Fibroblast of skin of scalp (primary cell): ENCODE data around the gene IER2.
"Not testable (repeated sequence)": the region's sequence is repeated elsewhere in the genome, so short reads cannot be mapped to it uniquely, and the experiment has no call there.

ENCODE experiments used
- DNase-seq: peaks from one replicate; pipeline ENCODE4 v3.0.0-alpha.2; 2013

The IER2 gene

DNA sequence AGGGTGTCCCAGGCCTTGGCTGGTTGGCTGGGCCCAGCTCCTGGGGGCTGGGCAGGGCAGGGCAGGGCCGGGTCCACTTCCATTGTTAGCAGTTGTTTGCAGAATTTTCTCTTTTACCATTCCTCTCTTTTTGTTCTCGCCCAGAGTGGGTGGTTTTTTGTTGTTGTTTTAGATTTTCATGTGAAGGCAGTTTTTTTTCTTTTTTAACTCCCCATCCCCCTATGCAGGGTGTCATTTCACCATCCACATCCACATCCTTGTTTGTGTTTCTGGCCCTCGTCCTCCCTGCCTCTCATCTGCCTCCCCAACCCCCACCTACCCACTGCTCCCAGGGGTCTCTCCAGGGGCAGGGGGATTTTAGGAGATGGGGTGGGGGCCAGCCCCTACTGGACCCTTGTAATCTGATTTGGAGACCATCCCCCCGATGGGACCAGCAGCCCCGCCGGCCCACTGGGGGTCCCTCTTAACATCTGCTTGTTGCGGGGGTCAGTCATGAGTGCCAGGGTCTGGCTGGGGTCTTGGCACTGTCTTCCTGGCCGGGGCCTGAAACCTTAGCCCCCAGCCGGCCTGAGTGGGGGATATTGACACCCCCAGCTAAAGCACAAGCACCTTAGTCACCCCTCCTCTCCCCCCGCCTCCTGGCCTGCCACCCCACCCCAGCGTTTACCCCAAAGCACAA lies 10.4 kb upstream of the IER2 start:
- no peak for DNase-seq

DNA sequence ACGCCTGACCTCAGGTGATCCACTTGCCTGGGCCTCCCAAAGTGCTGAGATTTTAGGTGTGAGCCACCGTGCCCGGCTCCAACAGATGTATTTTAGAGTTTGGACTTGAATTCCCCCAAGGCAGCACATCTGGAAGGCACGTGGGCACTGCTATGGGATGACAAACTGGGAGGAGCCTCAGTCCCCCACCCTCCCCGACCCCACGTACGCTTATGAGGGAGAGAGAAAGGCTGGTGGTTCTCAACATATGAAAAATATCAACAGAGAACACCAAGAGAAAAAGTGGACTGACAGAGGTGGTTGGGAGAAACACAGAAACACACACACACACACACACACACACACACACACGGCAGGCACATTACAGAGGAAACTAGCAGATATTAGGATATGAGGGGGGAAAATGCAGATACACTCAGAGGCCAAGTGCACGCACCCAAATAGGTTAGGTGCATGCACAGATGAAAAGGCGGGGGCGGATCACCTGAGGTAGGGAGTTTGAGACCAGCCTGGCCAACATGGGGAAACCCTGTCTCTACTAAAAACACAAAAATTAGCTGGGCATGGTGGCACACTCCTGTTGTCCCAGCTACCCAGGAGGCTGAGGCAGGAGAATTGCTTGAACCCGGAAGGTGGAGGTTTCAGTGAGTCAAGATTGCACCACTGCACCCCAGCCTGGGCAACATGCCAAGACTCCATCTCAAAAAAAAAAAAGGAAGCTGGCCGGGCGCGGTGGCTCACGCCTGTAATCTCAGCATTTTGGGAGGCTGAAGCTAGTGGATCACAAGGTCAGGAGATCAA lies 3.2 kb upstream of the IER2 start:
- peak; percentile 41 for DNase-seq

DNA sequence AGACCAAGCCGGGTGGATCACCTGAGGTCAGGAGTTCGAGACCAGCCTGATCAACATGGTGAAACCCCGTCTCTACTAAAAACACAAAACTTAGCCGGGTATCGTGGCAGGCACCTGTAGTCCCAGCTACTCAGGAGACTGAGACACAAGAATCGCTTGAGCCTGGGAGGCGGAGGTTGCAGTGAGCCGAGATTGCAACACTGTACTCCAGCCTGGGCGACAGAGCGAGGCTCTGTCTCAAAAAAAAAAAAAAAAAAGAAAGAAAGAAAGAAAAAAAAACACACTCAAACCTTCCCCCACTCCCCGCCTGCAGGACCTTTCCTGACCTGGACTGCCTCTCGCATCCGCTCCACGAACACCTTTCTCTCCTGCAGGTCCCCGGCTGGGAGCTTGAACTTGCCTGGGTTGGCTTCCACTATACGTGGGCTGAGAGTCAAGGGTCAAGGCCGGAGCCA lies 1.0 kb upstream of the IER2 start:
- not testable (repeated sequence) for DNase-seq

DNA sequence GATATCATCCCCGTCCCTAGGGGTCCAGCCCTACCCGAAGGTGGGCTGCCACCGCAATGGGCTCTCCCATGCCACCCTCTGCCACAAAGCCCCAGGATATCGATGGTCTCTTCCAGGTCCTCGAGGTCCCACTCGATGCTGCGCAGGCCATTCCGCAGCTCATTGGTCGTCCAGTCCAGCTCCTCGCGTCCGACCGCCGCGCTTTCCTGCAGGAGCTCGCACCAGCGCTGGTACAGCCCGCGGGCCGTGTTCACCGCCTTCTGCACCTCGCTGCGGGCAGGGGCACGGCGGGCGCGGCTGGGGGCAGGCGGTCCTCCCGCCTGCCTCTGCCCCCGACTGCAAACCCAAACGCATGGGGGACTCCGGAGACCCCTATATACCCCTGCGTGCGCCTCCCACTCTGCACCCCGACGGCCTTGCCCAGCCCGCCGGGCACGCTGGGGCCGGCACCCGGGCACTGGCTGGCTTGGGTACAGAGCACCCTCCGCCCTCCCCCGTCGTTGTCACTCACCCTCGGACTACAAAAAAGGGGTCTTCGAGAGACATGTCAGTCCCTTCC lies 504 bp upstream of the IER2 start:
- no peak for DNase-seq

DNA sequence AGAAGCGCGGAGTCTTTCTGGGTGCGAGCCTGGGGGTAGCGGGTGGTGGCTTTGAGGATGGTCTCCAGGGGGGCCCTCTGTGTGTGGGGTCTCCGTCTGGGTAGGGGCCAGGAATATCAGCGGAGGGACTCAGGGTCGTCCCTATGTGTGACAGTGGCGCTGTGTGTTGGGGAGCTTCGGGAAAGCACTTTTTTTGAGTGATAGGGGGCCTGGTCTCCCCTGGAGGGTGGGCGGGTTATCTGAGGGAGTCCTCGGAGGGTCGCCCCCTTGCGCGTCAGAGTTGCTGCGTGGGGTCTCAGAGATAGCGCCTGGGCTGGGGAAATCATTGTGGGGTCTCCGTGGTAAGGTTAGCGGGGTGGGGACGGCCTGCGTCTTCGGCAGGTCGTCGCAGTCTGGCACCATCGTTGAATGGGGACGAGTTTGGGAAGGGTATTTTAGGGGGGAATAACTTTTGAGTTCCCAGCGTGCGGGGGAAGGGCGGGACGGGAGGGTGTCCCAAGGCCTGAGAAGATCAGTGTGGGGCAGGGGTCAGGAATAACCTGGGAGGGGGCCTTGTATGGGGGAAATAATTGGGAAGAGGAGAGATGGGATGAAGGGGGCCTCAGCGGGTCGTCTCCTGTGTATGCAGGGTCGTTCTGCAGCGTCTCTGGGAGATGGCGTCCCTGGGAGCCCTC lies 857 bp downstream of the IER2 start:
- no peak for DNase-seq

DNA sequence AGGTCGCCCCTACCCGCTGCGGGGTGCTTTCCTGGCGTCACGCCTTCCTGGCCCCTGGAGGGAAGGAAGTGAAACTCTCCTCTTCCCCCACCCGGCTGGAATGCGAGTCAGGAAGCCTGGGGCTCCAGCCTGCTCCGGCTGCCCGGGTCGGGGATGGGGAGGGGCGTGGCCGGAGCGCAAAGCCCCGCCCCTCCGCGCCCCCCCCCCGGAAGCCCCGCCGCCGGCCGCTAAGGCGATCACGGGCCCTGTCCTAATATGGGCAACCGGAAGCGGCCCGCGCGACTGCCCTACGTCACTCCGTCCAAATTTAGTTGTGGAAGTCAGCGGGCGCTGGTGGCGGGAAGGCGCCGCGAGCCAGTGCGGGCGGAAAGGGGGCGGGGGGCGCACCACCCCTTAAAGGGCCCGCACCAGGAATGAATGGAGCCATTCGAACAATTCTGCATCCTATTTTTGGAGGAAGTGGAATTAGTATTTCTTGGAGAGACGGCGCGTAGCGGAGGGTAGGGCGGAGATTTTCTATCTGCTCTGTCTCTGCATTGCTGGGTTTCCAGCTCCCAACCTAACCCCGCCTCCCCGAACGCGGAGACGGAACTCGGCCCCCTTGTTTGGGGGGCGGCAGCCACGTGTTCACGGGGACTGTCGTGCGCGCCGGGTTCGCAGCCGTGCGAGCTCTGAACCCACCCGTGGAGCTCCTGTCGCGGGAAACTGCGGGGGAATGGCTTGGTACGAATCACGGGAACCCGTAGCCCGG lies 1.6 kb downstream of the IER2 start:
- peak; percentile 98 for DNase-seq

DNA sequence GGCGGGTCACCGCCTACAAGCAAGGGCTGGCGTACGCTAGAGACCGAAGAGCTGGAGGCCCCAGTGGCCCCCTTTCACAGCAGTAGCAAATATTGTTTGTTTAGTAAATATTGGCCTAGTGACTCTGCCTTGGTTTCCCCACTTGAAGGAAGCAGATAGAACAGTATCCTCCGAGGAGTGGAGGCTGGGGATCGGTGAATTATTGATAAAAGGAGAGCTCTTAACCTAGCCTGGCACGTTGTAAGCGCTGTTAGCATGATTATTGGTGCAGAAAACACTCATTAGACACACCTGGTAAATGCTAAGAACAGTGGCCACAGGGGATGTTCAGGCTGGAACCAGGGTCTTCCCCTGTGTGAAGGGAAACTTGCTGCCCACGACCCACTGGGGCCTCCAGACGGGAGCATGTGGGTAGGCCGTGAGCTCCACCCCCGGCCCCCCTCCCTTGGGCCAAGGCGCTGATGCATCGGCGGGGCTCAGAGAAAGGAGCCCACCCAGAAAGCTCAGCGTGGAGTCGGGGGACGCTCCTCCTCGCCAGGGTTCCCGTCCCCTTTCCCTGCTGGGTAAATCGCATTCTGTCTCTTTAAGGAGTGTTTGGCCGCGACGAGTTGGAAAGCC lies 2.3 kb downstream of the IER2 start:
- DNase-seq: no peak

DNA sequence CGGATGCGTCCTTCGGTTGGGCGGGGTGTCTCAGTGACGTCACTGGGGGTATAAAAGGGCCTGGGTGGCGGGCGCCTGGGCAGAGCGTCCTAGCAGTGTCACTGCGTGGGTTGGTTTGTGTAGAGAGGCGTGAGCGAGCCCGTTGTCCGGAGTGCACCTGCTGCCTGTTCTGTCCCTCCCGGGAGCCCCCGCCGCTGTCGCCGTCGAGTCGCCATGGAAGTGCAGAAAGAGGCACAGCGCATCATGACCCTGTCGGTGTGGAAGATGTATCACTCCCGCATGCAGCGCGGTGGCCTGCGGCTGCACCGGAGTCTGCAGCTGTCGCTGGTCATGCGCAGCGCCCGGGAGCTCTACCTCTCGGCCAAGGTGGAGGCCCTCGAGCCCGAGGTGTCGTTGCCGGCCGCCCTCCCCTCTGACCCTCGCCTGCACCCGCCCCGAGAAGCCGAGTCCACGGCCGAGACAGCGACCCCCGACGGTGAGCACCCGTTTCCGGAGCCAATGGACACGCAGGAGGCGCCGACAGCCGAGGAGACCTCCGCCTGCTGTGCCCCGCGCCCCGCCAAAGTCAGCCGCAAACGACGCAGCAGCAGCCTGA lies 2.9 kb downstream of the IER2 start:
- peak; percentile 96 for DNase-seq

DNA sequence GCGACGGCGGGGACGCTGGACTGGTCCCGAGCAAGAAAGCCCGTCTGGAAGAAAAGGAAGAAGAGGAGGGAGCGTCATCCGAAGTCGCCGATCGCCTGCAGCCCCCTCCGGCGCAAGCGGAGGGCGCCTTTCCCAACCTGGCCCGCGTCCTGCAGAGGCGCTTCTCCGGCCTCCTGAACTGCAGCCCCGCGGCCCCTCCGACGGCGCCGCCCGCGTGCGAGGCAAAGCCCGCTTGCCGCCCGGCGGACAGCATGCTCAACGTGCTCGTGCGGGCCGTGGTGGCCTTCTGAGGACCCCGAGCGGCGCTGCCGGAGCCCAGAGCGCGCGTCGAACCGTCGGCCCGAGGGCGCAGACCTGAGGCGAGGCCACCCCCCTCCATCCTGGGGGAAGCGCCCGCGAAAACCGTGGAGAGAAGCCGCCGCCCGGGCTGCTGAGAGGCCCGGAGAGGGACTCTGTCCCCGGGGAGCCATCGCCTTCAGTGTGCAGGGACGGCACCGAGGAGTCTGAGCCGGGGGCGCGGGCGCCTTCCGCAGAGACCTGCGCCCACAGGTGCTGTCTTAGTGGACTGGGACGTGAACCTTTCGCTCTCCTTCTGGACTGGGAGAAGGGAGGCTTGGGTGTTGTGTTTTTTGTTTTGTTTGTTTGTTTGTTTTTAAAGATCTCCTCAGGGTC lies 3.5 kb downstream of the IER2 start:
- peak; percentile 39 for DNase-seq

DNA sequence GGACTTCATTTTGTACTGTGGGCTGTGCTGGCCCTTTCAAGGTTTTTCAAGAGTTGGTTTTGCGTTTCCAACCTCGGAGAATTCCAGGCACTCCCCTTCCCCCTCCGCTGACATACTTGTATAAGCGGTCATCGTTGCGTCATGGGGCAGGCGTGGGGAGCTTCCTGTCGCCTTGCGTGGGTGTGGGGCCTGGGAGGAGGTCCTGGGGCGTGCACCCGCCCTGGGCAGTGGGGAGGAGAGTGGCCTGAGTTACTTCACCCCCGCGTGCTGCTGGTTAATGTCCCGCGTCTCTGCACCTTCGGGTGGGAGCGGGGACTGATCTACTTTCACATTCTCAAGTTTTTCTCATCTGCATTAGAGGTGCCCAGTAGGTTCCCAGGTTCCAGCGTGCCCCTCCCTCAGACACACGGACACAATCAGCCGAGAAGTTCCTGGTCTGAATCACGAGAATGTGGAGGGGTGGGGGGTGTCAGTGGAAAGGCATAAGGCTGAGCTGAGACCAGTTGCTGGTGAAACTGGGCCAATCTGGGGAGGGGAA lies 4.1 kb downstream of the IER2 start:
- DNase-seq: peak; percentile 95

DNA sequence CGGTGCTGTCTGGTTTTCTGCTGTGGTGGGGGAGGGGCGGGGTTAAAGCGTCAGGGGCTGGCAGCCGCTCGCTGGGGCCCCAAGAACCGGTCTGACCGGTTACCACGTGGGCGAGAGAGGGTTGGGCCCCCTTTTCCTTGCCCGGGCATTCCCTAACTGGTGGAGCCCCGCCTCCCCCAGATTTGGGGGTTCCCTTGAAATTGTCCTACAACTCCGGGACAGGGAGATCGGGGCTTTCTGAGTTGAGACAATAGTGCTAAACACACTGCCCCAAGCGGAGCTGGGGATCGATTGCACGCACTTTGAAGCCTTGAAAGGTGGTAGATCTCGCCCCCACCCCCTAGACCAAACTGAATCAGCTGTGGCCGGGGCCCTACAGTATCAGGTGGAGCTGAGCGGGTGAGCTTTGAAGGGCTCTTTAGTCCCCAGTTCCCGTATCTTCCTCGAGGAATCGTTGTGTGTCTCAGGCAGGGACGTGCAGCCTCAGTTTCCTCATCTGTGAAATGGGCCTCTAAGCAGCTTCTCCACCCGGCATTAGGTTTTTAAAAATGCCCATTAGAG lies 4.8 kb downstream of the IER2 start:
- peak; percentile 57 for DNase-seq

DNA sequence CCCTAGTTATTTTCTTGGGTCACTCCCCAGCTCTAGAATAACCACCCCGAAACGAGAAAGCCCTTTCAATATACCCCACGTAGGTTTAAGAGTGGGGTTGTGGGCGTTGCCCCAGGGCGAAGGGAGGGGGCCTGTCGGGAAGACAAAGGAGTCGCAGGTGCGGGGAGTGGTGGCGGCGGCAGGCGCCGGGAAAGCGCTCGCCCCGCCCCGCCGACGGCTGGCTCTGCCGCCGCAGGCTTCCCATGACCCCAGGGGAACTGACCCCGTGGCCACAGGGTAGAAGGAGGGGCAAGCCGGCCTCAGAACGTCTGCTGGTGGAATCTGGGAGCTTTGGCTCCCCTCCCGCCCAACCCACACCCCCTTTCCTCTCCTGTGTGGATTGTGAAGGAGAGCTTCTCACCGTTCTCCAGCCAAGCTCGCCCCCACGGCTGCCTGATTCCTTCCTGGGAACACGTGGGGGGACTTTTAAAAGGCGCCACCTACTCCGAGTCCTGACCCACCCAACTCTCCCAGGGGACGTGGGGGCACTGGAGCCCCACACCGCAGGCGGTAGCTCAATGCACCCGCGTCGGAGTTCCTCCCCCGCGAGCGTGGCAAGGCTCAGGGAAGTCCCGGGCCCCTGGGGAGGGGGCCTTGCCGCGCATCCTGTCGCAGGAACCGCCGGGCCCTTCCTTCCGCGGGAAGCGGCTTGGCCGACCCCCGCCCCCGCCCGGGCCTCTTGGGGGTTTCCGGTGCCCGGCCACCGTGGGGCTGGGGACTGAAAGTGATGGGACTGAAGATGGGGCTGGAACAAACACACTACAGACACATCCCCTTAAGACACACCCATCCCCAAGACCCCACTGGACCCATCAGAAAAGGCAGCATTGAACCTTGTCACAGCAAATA lies 5.5 kb downstream of the IER2 start:
- DNase-seq: peak; percentile 54

DNA sequence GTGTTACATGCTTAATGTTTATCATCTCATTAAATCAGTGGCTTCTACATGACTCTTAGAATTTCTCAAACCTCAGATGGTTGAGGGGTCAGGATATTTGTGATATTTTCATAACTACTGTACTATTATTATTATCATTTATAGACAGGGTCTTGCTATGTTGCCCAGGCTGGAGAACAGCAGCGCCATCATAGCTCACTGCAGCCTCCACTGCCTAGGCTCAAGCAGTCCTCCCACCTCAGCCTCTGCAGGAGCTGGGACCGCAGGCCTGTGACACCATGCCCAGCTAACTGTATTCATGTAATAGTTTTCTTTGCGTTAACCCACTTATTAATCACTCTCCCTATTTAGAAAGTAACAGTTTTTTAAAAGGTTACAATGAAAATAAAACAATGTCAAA lies 9.5 kb downstream of the IER2 start:
- no peak for DNase-seq

DNA sequence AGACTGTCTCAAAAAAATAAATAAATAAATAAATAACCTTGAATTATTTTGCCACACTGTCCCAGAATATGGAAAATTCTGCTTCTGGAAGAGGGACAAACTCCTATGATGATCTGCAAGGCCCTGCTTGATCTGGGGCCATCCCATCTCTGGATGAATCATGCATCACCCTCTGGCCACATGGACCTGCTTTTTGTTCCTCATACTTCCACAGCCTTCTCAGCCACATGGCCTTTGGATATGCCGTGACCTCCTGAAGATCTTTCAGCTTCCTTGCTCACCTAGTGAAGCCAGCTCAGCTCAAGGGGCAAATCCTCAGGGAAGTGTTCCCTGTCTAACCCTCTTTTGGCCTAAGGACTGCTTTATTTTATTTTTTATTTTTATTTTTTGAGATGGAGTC lies 10.3 kb downstream of the IER2 start:
- no peak for DNase-seq

DNA sequence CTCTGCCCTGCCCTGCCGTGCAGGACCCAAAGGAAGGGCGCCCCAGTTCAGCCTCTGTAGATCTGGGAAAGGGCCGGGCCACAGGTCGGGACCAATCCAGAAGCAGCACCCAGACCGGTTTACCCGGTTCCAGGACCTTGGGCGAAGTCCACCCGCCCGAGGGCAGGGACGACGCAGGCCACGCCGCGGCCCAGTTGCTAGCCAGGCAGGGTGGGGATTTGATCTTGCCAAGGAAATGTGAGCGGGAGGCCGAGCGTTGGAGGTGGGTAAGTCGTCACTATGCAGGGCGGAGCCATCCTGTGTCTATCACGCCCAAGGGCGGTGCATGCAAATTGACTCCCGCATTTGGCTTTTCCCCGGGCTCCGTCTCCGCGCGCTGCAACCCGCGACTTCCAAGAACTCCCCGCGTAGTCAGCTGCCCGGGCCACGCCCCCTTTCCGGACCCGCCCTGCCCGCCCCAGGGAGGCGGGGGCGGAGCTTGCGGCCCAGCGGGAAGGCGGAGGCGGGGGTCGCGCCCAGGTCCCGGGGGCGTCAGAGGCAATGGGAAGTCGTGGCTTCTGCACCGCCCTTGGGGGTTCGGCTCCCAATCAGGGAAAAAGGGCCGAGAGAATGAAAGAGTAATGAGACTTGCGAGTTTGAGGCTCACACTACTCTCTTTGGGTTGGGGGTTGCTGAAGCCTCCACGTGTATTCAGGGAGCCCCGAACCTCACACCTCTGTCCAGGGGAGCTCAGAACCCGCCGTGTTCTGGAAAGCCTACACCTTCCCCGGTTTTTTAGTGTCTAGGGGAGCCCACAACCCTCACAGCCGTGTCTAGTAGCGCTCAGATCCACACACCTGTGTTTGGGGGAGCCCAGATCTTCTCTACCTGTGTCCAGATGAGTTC lies 12.8 kb downstream of the IER2 start:
- peak; percentile 95 for DNase-seq

DNA sequence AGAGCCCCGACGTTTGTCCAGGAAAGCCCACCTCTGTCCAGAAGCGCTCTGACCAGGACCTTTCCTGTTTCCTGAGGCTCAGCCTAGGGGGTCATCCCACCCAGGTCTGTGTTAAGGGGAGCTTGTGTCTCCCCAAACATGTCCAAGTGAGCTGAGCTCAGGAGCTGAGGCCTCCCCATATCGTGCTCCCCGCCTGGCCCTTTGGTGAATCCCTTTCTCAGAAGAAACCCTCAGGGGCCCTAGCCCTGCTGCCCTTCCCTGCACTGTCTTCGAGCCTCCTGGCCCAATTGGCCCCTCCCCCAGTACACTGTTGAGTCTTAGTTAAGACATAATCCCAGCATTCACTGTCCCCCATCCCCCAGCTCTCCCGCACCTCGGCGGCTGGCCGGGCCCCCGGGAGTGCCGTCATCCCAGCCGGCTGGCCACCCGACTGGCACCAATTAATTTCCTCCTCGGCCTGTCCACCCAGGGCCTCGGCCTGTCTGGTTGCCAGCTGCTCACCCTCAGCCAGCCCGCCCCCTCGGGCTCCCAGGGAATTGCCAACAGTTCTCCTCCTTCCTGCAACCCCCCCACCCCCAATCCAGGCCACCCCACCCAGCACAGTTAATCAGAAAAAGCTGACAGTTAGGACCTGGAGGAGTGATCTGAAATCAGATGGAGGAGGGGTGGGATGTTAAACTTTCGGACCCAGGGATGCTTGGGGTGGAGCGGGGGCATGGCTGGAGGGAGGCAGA lies 13.6 kb downstream of the IER2 start:
- DNase-seq: peak; percentile 91

DNA sequence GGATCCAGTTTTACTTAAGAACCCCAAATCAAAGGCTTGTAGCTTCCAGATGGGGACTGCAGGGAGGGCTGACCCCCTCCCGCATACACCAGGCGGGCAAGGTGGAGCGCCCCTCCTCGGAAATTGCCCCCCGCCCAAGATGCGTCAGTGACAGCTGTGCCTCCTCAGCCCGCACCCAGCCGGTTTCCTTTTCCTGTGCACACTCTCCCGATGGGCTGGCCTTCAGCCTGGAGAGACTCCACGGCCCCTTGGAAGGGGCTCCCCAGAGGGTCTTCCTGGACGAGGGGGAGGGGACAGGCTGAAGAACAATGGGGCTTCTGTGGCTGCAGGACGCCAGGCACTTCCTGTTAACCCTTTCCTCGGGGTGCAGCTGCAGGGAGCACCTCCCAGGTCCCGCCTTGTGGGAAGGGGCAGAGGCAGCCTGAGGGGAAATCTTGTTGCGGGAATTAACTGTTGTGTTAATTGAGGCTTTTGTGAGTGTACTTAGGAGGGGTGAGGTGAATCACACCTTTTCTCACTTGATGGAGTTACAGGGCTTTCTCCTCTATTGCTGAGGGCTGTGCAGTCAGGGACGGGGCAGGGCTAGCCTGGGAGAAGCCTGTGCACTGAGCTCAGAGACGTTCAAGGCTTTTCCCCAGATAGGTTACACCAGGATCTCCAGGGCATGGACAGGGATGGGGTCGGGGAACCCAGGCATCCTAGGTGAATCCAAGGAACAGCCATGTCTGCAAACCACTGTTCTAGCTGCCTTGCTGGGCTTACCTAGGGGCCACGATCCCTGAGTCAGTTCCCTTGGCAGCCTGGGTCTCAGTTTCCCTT lies 14.3 kb downstream of the IER2 start:
- DNase-seq: peak; percentile 59
